Trophoblast cell (in vitro differentiated cells and primary cell): ENCODE data around the gene KRTAP15-1.
A peak's percentile ranks its signal among the peaks of the same experiment; 100 is the strongest.

ENCODE experiments used
- DNase-seq, 2 donors: peaks; one replicate each; pipeline ENCODE4 v3.0.0-alpha.2; 2016
- H2AFZ ChIP-seq: 2 replicates; pipeline ENCODE4 v1.6.1; 2013; ENCODE audit warnings: low read length, moderate library complexity, mild to moderate bottlenecking; ENCODE audit not compliant: insufficient read depth, poor library complexity
- H2AK5ac ChIP-seq: 2 replicates; pipeline ENCODE4 v1.6.1; 2013; ENCODE audit warnings: mild to moderate bottlenecking, low read length
- H2BK120ac ChIP-seq: 2 replicates; pipeline ENCODE4 v1.6.1; 2013; ENCODE audit warnings: low read length, mild to moderate bottlenecking, moderate library complexity; ENCODE audit not compliant: insufficient read depth, poor library complexity
- H2BK12ac ChIP-seq: 2 replicates; pipeline ENCODE4 v1.6.1; 2013; ENCODE audit warnings: mild to moderate bottlenecking, low read length, moderate library complexity
- H2BK5ac ChIP-seq: 2 replicates; pipeline ENCODE4 v1.6.1; 2013; ENCODE audit warnings: low read length, low read depth, moderate library complexity, mild to moderate bottlenecking; ENCODE audit not compliant: poor library complexity
- H3K14ac ChIP-seq: 2 replicates; pipeline ENCODE4 v1.6.1; 2013; ENCODE audit warnings: mild to moderate bottlenecking, low read length
- H3K18ac ChIP-seq: 2 replicates; pipeline ENCODE4 v1.6.1; 2013; ENCODE audit warnings: mild to moderate bottlenecking, low read length
- H3K23ac ChIP-seq: 2 replicates; pipeline ENCODE4 v1.6.1; 2013; ENCODE audit warnings: low read length
- H3K27ac ChIP-seq: 2 replicates; pipeline ENCODE4 v1.5.1; 2013; ENCODE audit warnings: low read depth, mild to moderate bottlenecking, inconsistent platforms, low read length, moderate library complexity
- H3K27me3 ChIP-seq: 2 replicates; pipeline ENCODE4 v1.6.1; 2013; ENCODE audit warnings: inconsistent platforms, mild to moderate bottlenecking, low read length, moderate library complexity; ENCODE audit not compliant: insufficient read depth
- H3K36me3 ChIP-seq, 2 experiments: 1 replicate in 1 of 2; 2 replicates in 1 of 2; pipeline ENCODE4 v1.6.1; 2013; ENCODE audit warnings: low read length in 2 of 2, mild to moderate bottlenecking in 2 of 2, moderate library complexity in 1 of 2; ENCODE audit not compliant: insufficient read depth in 2 of 2, control insufficient read depth in 1 of 2
- H3K4ac ChIP-seq: 2 replicates; pipeline ENCODE4 v1.6.1; 2013; ENCODE audit warnings: low read depth, mild to moderate bottlenecking, low read length, moderate library complexity
- H3K4me1 ChIP-seq, 2 experiments: 1 replicate in 1 of 2; 2 replicates in 1 of 2; pipeline ENCODE4 v1.6.1; 2013; ENCODE audit warnings: low read length in 2 of 2, mild to moderate bottlenecking in 2 of 2, moderate library complexity in 1 of 2; ENCODE audit not compliant: insufficient read depth in 2 of 2, control insufficient read depth in 1 of 2
- H3K4me2 ChIP-seq: 2 replicates; pipeline ENCODE4 v1.6.1; 2013; ENCODE audit warnings: inconsistent platforms, mild to moderate bottlenecking, low read length, moderate library complexity
- H3K4me3 ChIP-seq: 2 replicates; pipeline ENCODE4 v1.5.1; 2013; ENCODE audit warnings: mild to moderate bottlenecking, low read depth, low read length, inconsistent platforms
- H3K79me1 ChIP-seq: one replicate; pipeline ENCODE4 v1.6.1; 2013; ENCODE audit warnings: low read length
- H3K79me2 ChIP-seq: 2 replicates; pipeline ENCODE4 v1.6.1; 2013; ENCODE audit warnings: low read length, mild to moderate bottlenecking; ENCODE audit not compliant: control insufficient read depth, insufficient read depth, poor library complexity
- H3K9ac ChIP-seq: 2 replicates; pipeline ENCODE4 v1.6.1; 2013; ENCODE audit warnings: mild to moderate bottlenecking, low read length
- H3K9me3 ChIP-seq: 2 replicates; pipeline ENCODE4 v1.6.1; 2013; ENCODE audit warnings: low read depth, mild to moderate bottlenecking, control low read depth, inconsistent platforms, low read length; ENCODE audit not compliant: insufficient read depth
- H4K12ac ChIP-seq: 2 replicates; pipeline ENCODE4 v1.6.1; 2013; ENCODE audit warnings: low read depth, mild to moderate bottlenecking, low read length, moderate library complexity
- H4K8ac ChIP-seq: 2 replicates; pipeline ENCODE4 v1.6.1; 2013; ENCODE audit warnings: low read depth, mild to moderate bottlenecking, low read length, moderate library complexity
- H4K91ac ChIP-seq: one replicate; pipeline ENCODE4 v1.6.1; 2013; ENCODE audit warnings: low read depth, mild to moderate bottlenecking, low read length, moderate library complexity
- WGBS: extraction: QIAGEN DNeasy Blood & Tissue Kit; methylation state at CpG from one replicate; pipeline ENCODE4 v1.1.7; 2013; ENCODE audit warnings: missing lambda C conversion rate; ENCODE audit not compliant: insufficient read length, insufficient coverage; ENCODE audit errors: extremely low coverage; 5-methylcytosine and 5-hydroxymethylcytosine counted together

The KRTAP15-1 gene

DNA sequence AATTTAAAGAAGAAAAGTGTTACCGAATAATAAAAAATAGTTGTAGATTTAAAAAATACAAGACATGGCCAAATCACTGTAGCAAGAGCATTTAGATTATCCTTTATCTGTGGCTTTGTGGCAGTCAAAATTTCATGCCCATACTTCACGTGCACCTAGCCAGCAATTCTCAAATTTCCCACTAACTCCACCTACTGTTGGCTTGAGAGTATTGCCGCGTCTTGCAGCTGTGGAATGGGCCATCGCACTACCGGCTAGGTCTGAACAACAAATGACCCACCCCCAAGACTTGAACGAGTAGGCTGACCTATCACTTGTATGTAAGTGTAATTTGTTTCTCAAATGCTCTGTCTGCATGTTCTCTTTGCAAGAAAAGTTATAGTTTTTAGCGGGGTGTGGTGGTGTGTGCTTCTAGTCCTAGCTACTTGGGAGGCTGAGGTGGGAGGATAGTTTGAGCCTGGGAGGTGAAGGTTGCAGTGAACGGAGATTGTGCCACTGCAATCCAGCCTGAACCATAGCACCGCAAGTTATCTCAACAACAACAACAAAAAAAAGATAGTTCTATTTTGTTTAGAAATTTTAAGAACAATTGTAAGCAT lies 5.9 kb upstream of the KRTAP15-1 start:
- Histone ChIP-seq H2BK5ac (no peak overlapping the region), H3K18ac (no peak overlapping the region), H3K79me1 (no peaks in the 10 kb centered on the region), H2AK5ac (no peak overlapping the region), H3K4ac (no peak overlapping the region), H3K27ac (no peak overlapping the region), H3K9ac (no peak overlapping the region), H4K12ac (no peak overlapping the region), H4K8ac (no peak overlapping the region), H2BK12ac (no peak overlapping the region), H3K27me3 (no peaks in the 10 kb centered on the region), H2BK120ac (no peak overlapping the region), H3K23ac (no peak overlapping the region), H3K9me3 (no peaks in the 10 kb centered on the region), H3K4me3 (no peak overlapping the region), H2AFZ (no peak overlapping the region), H4K91ac (no peak overlapping the region), H3K36me3 (no peaks in the 10 kb centered on the region), H3K79me2 (no peaks in the 10 kb centered on the region), H3K14ac (no peak overlapping the region), H3K4me1 (no peaks in the 10 kb centered on the region), H3K4me2 (no peak overlapping the region)
- DNase-seq, result peak; percentile 37 to 73
- no CpG with 5 or more reads among the region's 10 CpGs for WGBS

DNA sequence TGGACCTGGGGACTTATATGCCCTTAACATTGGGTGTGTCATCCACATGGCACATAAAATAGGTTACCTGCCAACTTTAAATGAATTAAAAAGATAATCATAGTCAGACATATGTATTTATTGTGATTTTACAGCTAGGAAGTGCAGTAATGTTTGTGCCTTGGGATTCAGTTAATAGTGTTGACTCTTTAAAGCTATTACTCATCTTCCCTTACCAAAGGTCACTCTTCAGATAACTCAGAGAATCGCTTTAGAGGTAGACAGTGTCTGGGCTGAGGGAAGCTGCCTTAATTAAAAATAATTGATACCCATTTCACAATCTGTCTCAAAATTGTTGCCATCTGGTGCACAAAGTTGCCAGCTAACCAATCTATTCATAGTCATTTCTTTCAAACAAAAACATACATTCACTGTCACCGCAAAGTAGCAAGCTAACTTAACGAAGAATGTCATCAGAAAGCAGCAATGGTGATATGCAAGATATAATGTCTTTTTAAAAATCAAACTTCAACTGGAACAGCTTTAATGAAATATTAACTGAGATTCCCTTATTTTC lies 3.0 kb upstream of the KRTAP15-1 start:
- H4K12ac ChIP-seq, result no peak overlapping the region
- no peaks in the 10 kb centered on the region for H3K4me1 ChIP-seq
- H3K27me3 ChIP-seq, result no peaks in the 10 kb centered on the region
- no peak overlapping the region for H4K8ac ChIP-seq
- H3K27ac ChIP-seq, result no peak overlapping the region
- WGBS, result no CpG with 5 or more reads among the region's 3 CpGs
- no peak overlapping the region for H4K91ac ChIP-seq
- H3K4ac ChIP-seq, result no peak overlapping the region
- H3K36me3 ChIP-seq, result no peaks in the 10 kb centered on the region
- H3K9ac ChIP-seq, result no peak overlapping the region
- H3K4me3 ChIP-seq, result no peak overlapping the region
- no peak overlapping the region for H2BK120ac ChIP-seq
- H3K4me2 ChIP-seq, result no peak overlapping the region
- H3K79me2 ChIP-seq, result no peaks in the 10 kb centered on the region
- H2BK12ac ChIP-seq, result no peak overlapping the region
- H3K9me3 ChIP-seq, result no peaks in the 10 kb centered on the region
- no peak overlapping the region for H2AFZ ChIP-seq
- no peak overlapping the region for H3K18ac ChIP-seq
- H3K79me1 ChIP-seq, result no peaks in the 10 kb centered on the region
- no peak for DNase-seq
- no peak overlapping the region for H2AK5ac ChIP-seq
- H2BK5ac ChIP-seq, result no peak overlapping the region
- H3K23ac ChIP-seq, result no peak overlapping the region
- no peak overlapping the region for H3K14ac ChIP-seq

DNA sequence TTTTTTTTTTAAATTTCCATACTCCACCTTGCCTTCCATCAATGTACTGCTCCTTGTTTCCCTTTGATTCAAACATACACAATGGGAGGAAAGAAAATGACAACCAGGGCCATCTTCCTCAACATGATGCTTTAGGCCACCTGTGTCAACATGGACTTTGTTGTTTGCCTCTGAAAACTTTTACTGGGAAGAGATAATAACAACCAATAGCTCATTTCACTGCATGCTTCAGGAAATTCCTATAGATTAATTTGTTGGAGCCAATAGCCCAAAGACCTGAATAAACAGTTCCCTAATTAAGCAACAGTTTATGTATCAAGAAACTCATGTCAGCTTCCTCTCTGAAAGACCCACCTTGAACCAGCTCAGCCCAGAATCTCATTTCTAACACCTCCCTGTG lies 3.2 kb downstream of the KRTAP15-1 start:
- no peaks in the 10 kb centered on the region for H3K79me1 ChIP-seq
- no peak overlapping the region for H2AFZ ChIP-seq
- no peak overlapping the region for H2BK5ac ChIP-seq
- DNase-seq, result no peak
- H2BK120ac ChIP-seq, result no peak overlapping the region
- H3K27ac ChIP-seq, result no peak overlapping the region
- no peaks in the 10 kb centered on the region for H3K4me1 ChIP-seq
- H3K14ac ChIP-seq, result no peak overlapping the region
- H3K4me2 ChIP-seq, result no peak overlapping the region
- no peak overlapping the region for H2AK5ac ChIP-seq
- no peak overlapping the region for H3K23ac ChIP-seq
- no peak overlapping the region for H2BK12ac ChIP-seq
- no peak overlapping the region for H4K8ac ChIP-seq
- H3K4me3 ChIP-seq, result no peak overlapping the region
- H3K4ac ChIP-seq, result no peak overlapping the region
- H3K9ac ChIP-seq, result no peak overlapping the region
- H3K79me2 ChIP-seq, result no peaks in the 10 kb centered on the region
- H3K18ac ChIP-seq, result no peak overlapping the region
- no peaks in the 10 kb centered on the region for H3K9me3 ChIP-seq
- H4K12ac ChIP-seq, result no peak overlapping the region
- H3K36me3 ChIP-seq, result no peaks in the 10 kb centered on the region
- H4K91ac ChIP-seq, result no peak overlapping the region
- no peaks in the 10 kb centered on the region for H3K27me3 ChIP-seq

DNA sequence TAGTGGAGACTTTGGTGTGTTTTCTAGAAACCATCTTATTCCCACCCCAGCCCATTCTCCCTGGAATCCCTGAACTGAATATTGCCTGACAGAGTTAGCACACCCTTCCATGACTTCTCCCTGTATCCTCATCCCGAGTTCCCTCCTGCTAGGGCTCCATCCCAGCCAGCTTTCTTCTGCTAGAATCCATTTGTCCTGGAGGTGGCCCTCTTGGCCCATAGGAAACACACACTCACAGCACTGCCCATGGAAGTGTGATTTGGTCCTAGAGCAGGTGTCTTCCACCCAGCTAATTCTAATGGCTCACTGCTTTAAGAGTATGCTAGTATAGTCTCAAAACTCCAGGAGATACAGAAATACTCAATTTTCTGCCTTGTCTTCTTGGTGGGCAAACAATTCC lies 4.1 kb downstream of the KRTAP15-1 start:
- H3K79me1 ChIP-seq, result no peaks in the 10 kb centered on the region
- H3K4ac ChIP-seq, result no peak overlapping the region
- H3K79me2 ChIP-seq, result no peaks in the 10 kb centered on the region
- H2AK5ac ChIP-seq, result no peak overlapping the region
- H3K14ac ChIP-seq, result no peak overlapping the region
- no peaks in the 10 kb centered on the region for H3K4me1 ChIP-seq
- H2BK5ac ChIP-seq, result no peak overlapping the region
- H3K4me3 ChIP-seq, result no peak overlapping the region
- no peak overlapping the region for H2AFZ ChIP-seq
- H4K8ac ChIP-seq, result no peak overlapping the region
- H2BK12ac ChIP-seq, result no peak overlapping the region
- no peak overlapping the region for H2BK120ac ChIP-seq
- no peaks in the 10 kb centered on the region for H3K9me3 ChIP-seq
- no peaks in the 10 kb centered on the region for H3K27me3 ChIP-seq
- no peak overlapping the region for H3K4me2 ChIP-seq
- no CpG with 5 or more reads among the region's 1 CpG for WGBS
- no peaks in the 10 kb centered on the region for H3K36me3 ChIP-seq
- no peak overlapping the region for H3K9ac ChIP-seq
- no peak for DNase-seq
- H3K23ac ChIP-seq, result no peak overlapping the region
- H4K91ac ChIP-seq, result no peak overlapping the region
- H3K27ac ChIP-seq, result no peak overlapping the region
- no peak overlapping the region for H4K12ac ChIP-seq
- no peak overlapping the region for H3K18ac ChIP-seq
